ENCODE data around the gene MCMBP. TPM values are rescaled to one million over a fixed set of nuclear protein-coding genes. Genes with fewer than 3 reads are reported as not detected.
A peak's percentile ranks its signal among the peaks of the same experiment; 100 is the strongest.

MCMBP gene
- total and polyA plus RNA-seq, 3 experiments from 2014 or later = 58.7 to 137 (median 136) TPM

DNA sequence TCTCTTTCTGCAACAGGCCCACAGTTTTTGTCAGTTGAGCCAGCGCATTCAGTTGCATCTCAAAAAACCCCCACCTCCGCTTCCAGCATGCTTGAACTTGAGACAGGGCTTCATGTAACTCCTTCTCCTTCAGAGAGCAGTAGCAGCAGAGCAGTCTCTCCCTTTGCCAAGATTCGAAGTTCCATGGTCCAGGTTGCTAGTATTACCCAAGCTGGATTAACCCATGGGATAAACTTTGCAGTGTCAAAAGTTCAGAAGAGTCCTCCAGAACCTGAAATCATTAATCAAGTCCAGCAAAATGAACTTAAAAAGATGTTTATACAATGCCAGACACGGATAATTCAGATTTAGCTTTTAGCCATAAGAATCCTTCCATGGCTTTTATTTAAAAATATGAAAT, 45.2 kb downstream of the MCMBP start:
- no peaks in the 10 kb centered on the region for H3K4me1 ChIP-seq (ENCODE audit: insufficient read depth, low read length)
- no peak overlapping the region for H3K4me3 ChIP-seq (ENCODE audit: low read length)
- CTCF ChIA-PET = no interaction called here
- Mint-ChIP-seq H3K4me1 (no peaks in the 10 kb centered on the region), H3K9me3 (no peaks in the 10 kb centered on the region), H3K27me3 (no peaks in the 10 kb centered on the region), H3K4me3 (no peak overlapping the region), H3K27ac (peak overlapping the region in 2 of 8 donors; percentile 14 to 37), H3K36me3 (peaks cover 3 to 72% (median 18%) of the 10 kb centered on the region in 3 donors)
- no peaks in the 10 kb centered on the region for H3K9me3 ChIP-seq (ENCODE audit: low read length)
- H3K27me3 ChIP-seq (ENCODE audit: insufficient read depth, low read length, poor library complexity, severe bottlenecking) = no peaks in the 10 kb centered on the region
- no peak for DNase-seq
- H3K36me3 ChIP-seq (ENCODE audit: insufficient read depth, low read length) = peaks cover 12% of the 10 kb centered on the region
- POLR2A ChIA-PET = no interaction called here
- no peak overlapping the region for H3K27ac ChIP-seq (ENCODE audit: low read depth, low read length)

DNA sequence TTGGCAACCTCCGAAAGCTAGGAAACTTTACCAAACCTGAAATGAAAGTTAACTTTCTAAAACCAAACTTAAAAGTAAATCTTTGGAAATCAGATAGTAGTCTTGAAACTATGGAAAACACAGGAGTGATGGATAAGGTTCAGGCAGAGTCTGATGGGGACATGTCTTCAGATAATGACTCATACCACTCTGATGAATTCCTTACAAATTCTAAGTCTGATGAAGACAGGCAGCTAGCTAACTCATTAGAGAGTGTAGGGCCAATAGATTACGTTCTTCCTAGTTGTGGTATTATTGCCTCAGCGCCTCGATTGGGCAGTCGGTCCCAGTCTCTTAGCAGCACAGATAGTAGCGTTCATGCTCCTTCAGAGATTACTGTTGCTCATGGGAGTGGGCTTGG, 45.9 kb downstream of the MCMBP start:
- Histone ChIP-seq H3K4me3 (ENCODE audit: low read length) (no peak overlapping the region), H3K27ac (ENCODE audit: low read depth, low read length) (no peak overlapping the region), H3K9me3 (ENCODE audit: low read length) (no peaks in the 10 kb centered on the region), H3K27me3 (ENCODE audit: insufficient read depth, low read length, poor library complexity, severe bottlenecking) (no peaks in the 10 kb centered on the region), H3K36me3 (ENCODE audit: insufficient read depth, low read length) (peaks cover 5% of the 10 kb centered on the region), H3K4me1 (ENCODE audit: insufficient read depth, low read length) (no peaks in the 10 kb centered on the region)
- peak overlapping the region in 4 of 8 donors; percentile 20 to 74 (median 28) for H3K27ac Mint-ChIP-seq
- no peak overlapping the region for H3K4me3 Mint-ChIP-seq
- H3K4me1 Mint-ChIP-seq = no peaks in the 10 kb centered on the region
- no peak for DNase-seq
- no peaks in the 10 kb centered on the region for H3K27me3 Mint-ChIP-seq
- ChIA-PET CTCF (no interaction called here), POLR2A (no interaction called here)
- H3K36me3 Mint-ChIP-seq = peaks cover 3 to 66% (median 13%) of the 10 kb centered on the region in 3 donors
- H3K9me3 Mint-ChIP-seq = no peaks in the 10 kb centered on the region

DNA sequence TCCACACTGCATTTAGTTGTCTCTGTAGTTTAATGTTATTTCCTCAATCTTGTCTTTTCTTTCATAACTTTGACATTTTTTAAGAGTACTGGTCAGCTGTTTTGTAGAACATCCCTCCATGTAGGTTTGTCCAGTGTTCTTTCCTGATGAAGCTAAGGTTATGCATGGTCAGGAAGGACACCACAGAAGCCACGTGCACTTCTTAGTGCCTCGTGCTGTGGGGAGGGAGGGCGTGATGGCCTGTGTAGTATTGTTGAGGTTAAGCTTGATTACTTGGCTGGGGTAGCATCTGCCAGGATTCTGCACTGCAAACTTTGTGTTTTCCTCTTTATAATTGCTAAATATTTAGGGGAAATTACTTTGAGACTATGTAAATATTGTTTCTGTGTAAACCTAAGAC, 48.3 kb downstream of the MCMBP start:
- H3K27me3 Mint-ChIP-seq = no peaks in the 10 kb centered on the region
- H3K27ac Mint-ChIP-seq = no peak overlapping the region
- ChIA-PET CTCF (no interaction called here), POLR2A (no interaction called here)
- H3K4me1 Mint-ChIP-seq = no peaks in the 10 kb centered on the region
- DNase-seq = no peak
- no peaks in the 10 kb centered on the region for H3K27me3 ChIP-seq (ENCODE audit: insufficient read depth, low read length, poor library complexity, severe bottlenecking)
- H3K36me3 ChIP-seq (ENCODE audit: insufficient read depth, low read length) = no peaks in the 10 kb centered on the region
- no peaks in the 10 kb centered on the region for H3K9me3 Mint-ChIP-seq
- H3K4me3 Mint-ChIP-seq = no peak overlapping the region
- H3K27ac ChIP-seq (ENCODE audit: low read depth, low read length) = no peak overlapping the region
- no peaks in the 10 kb centered on the region for H3K9me3 ChIP-seq (ENCODE audit: low read length)
- H3K4me1 ChIP-seq (ENCODE audit: insufficient read depth, low read length) = no peaks in the 10 kb centered on the region
- peaks cover 0 to 45% (median 10%) of the 10 kb centered on the region in 3 donors for H3K36me3 Mint-ChIP-seq
- H3K4me3 ChIP-seq (ENCODE audit: low read length) = no peak overlapping the region

DNA sequence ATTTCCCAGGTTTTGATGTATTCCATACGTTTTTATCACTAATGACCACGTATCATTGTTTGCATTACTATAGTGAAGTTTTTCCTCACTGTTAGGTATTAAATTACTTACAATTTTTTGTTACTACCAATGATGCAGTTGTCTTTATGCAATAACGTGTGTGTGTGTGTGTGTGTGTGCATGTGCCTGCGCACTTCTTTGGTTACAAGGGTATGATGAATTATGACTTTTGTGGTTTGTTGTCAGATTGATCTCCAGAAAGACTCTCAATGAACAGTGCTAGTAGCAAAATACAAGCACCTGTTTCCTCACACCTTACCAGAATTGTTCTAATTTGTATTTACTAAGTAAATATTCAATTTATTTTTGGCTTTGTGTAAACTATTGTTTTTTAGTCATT, 51.5 kb downstream of the MCMBP start:
- no peak overlapping the region for H3K4me3 Mint-ChIP-seq
- ChIA-PET POLR2A (no interaction called here), CTCF (interaction anchor here (1.0 kb wide), 1 partner anchor 70 kb away, joined by 4 read pairs; no protein-coding TSS in a partner anchor)
- H3K27ac Mint-ChIP-seq = no peak overlapping the region
- no peak for DNase-seq
- Histone ChIP-seq H3K27ac (ENCODE audit: low read depth, low read length) (no peak overlapping the region), H3K4me1 (ENCODE audit: insufficient read depth, low read length) (no peaks in the 10 kb centered on the region), H3K9me3 (ENCODE audit: low read length) (no peaks in the 10 kb centered on the region), H3K27me3 (ENCODE audit: insufficient read depth, low read length, poor library complexity, severe bottlenecking) (no peaks in the 10 kb centered on the region), H3K4me3 (ENCODE audit: low read length) (no peak overlapping the region), H3K36me3 (ENCODE audit: insufficient read depth, low read length) (no peaks in the 10 kb centered on the region)
- no peaks in the 10 kb centered on the region for H3K9me3 Mint-ChIP-seq
- no peaks in the 10 kb centered on the region for H3K27me3 Mint-ChIP-seq
- peaks cover 0 to 15% (median 5%) of the 10 kb centered on the region in 3 donors for H3K36me3 Mint-ChIP-seq
- no peaks in the 10 kb centered on the region for H3K4me1 Mint-ChIP-seq

- ChIA-PET CTCF (no interaction called here), POLR2A (no interaction called here)
- no peak overlapping the region for H3K4me3 Mint-ChIP-seq
These were observed 53.8 kb downstream of the MCMBP start for GRCh38 chr10:119818889-119819270.

GRCh38 chr10:119817991-119818888, 54.4 kb downstream of the MCMBP start:
- Mint-ChIP-seq H3K36me3 (peaks cover 0 to 15% (median 8%) of the 10 kb centered on the region in 3 donors), H3K27ac (no peak overlapping the region), H3K4me3 (no peak overlapping the region), H3K9me3 (no peaks in the 10 kb centered on the region), H3K4me1 (peaks cover 0 to 5% (median 0%) of the 10 kb centered on the region in 3 donors), H3K27me3 (no peaks in the 10 kb centered on the region)
- Histone ChIP-seq H3K36me3 (ENCODE audit: insufficient read depth, low read length) (no peaks in the 10 kb centered on the region), H3K9me3 (ENCODE audit: low read length) (no peaks in the 10 kb centered on the region), H3K4me1 (ENCODE audit: insufficient read depth, low read length) (no peaks in the 10 kb centered on the region), H3K4me3 (ENCODE audit: low read length) (no peak overlapping the region), H3K27me3 (ENCODE audit: insufficient read depth, low read length, poor library complexity, severe bottlenecking) (no peaks in the 10 kb centered on the region), H3K27ac (ENCODE audit: low read depth, low read length) (no peak overlapping the region)
- DNase-seq = peak in 2 of 5 donors; percentile 1 to 48
- ChIA-PET POLR2A (no interaction called here), CTCF (no interaction called here)

More at GRCh38 chr10:119818889-119819270, 53.8 kb downstream of the MCMBP start:
- DNase-seq = no peak
- Mint-ChIP-seq H3K27ac (no peak overlapping the region), H3K27me3 (no peaks in the 10 kb centered on the region), H3K4me1 (peaks cover 0 to 5% (median 0%) of the 10 kb centered on the region in 3 donors), H3K9me3 (no peaks in the 10 kb centered on the region), H3K36me3 (peaks cover 0 to 18% (median 6%) of the 10 kb centered on the region in 3 donors)
- Histone ChIP-seq H3K4me1 (ENCODE audit: insufficient read depth, low read length) (no peaks in the 10 kb centered on the region), H3K27ac (ENCODE audit: low read depth, low read length) (no peak overlapping the region), H3K9me3 (ENCODE audit: low read length) (no peaks in the 10 kb centered on the region), H3K27me3 (ENCODE audit: insufficient read depth, low read length, poor library complexity, severe bottlenecking) (no peaks in the 10 kb centered on the region), H3K36me3 (ENCODE audit: insufficient read depth, low read length) (no peaks in the 10 kb centered on the region), H3K4me3 (ENCODE audit: low read length) (no peak overlapping the region)

DNA sequence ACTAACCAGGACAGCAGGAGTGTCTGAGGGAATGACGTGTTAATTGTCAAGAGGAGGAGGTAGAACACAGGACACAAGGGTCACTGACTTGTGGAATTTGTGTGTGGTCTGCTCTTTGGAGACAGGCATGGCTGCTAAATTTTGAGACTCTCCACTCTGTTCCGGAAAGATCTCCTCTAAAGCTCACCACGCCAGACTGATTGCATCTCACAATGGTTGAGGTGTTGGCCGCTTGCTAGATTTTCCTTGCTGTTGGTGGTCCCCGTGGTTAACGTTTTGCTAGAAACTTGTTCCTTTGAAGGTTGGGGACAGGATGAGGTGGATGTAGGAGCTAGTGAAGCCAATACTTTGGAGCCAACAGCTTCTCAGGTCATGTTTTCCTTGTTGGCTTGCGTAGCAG, 57.0 kb downstream of the MCMBP start:
- ChIA-PET POLR2A (interaction anchor here (0.6 kb wide), 1 partner anchor 39 kb away, joined by 3 read pairs; no protein-coding TSS in a partner anchor), CTCF (no interaction called here)
- Histone ChIP-seq H3K4me3 (ENCODE audit: low read length) (no peak overlapping the region), H3K4me1 (ENCODE audit: insufficient read depth, low read length) (no peaks in the 10 kb centered on the region), H3K9me3 (ENCODE audit: low read length) (no peaks in the 10 kb centered on the region), H3K27me3 (ENCODE audit: insufficient read depth, low read length, poor library complexity, severe bottlenecking) (no peaks in the 10 kb centered on the region), H3K36me3 (ENCODE audit: insufficient read depth, low read length) (no peaks in the 10 kb centered on the region), H3K27ac (ENCODE audit: low read depth, low read length) (no peak overlapping the region)
- Mint-ChIP-seq H3K9me3 (no peaks in the 10 kb centered on the region), H3K4me3 (no peak overlapping the region), H3K36me3 (peaks cover 0 to 12% (median 8%) of the 10 kb centered on the region in 3 donors), H3K27me3 (no peaks in the 10 kb centered on the region), H3K27ac (peak overlapping the region in 1 of 8 donors; percentile 90), H3K4me1 (peaks cover 0 to 5% (median 0%) of the 10 kb centered on the region in 3 donors)
- DNase-seq = no peak

DNA sequence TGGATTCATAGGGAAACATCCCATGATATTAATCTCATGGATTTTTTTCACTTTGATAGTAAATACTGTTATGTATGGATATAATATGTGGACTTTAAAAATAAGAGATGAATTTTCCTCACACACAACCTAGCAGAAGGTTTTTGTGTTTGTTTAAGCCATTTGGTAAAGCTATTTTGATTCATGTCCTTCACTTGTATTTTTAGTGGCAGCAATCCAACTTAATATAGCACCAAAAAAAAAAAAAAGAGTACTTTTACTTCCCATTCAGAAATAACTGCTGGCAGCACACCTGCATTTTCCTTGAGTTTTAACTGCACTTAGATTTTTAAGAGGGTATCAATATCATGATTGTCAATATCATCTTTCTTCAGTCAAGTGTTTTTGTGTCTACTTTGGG, 60.0 kb downstream of the MCMBP start:
- no peaks in the 10 kb centered on the region for H3K27me3 ChIP-seq (ENCODE audit: insufficient read depth, low read length, poor library complexity, severe bottlenecking)
- no peaks in the 10 kb centered on the region for H3K9me3 Mint-ChIP-seq
- DNase-seq = no peak
- no peaks in the 10 kb centered on the region for H3K27me3 Mint-ChIP-seq
- H3K36me3 Mint-ChIP-seq = peaks cover 0 to 12% (median 8%) of the 10 kb centered on the region in 3 donors
- H3K4me1 Mint-ChIP-seq = peaks cover 0 to 12% (median 6%) of the 10 kb centered on the region in 3 donors
- H3K4me3 Mint-ChIP-seq = no peak overlapping the region
- H3K9me3 ChIP-seq (ENCODE audit: low read length) = no peaks in the 10 kb centered on the region
- H3K4me1 ChIP-seq (ENCODE audit: insufficient read depth, low read length) = no peaks in the 10 kb centered on the region
- ChIA-PET POLR2A (no interaction called here), CTCF (no interaction called here)
- H3K27ac Mint-ChIP-seq = no peak overlapping the region
- no peaks in the 10 kb centered on the region for H3K36me3 ChIP-seq (ENCODE audit: insufficient read depth, low read length)
- no peak overlapping the region for H3K4me3 ChIP-seq (ENCODE audit: low read length)
- H3K27ac ChIP-seq (ENCODE audit: low read depth, low read length) = no peak overlapping the region
